Posterior vena cava (tissue), 2 donors: ENCODE results near the gene ZNF211. TPM values are rescaled to one million over a fixed set of nuclear protein-coding genes. Genes with fewer than 3 reads are reported as not detected.
A peak's percentile ranks its signal among the peaks of the same experiment; 100 is the strongest.

Source experiments
- DNase-seq: peaks from one replicate; pipeline ENCODE4 v3.0.0-alpha.2; 2020; ENCODE audit warnings: low spot score
- intact Hi-C, 2 donors: fragments of 100-400 bp; cut with DNase I; formaldehyde crosslinking; loops; one replicate each; pipeline versions ENCODE4 v1.14.1 to v1.14.2; 2022 to 2023
- total RNA-seq, 2 donors: library from RNA; stranded (reverse); fragmentation: NEBNext Ultra II Directional; extraction: Animal tissue kit (Norgen Biotek cat#: 25700); gene quantifications; one replicate each; pipeline ENCODE4 v1.2.1, GENCODE V29; 2021
- donor health status: DM: yes; HTN: yes; CAD: no.
- donor health status: DM: yes; HTN: yes; CAD: no.

Gene ZNF211
- total RNA-seq, 2 donors from 2014 or later, result 6.9 to 8.0 TPM

GRCh38 chr19:57651654-57651996 is 18.7 kb downstream of the ZNF211 start:
- no peak for DNase-seq
- intact Hi-C loops, result no loop called here

GRCh38 chr19:57653689-57654088 is 20.7 kb downstream of the ZNF211 start:
- no peak for DNase-seq

GRCh38 chr19:57655443-57655842 is 22.5 kb downstream of the ZNF211 start:
- no peak for DNase-seq
- intact Hi-C loops, result no loop called here

More at GRCh38 chr19:57653689-57654088, 20.7 kb downstream of the ZNF211 start:
- intact Hi-C loops, result no loop called here

- DNase-seq, result no peak
- intact Hi-C loops, result no loop called here
Observed at GRCh38 chr19:57656346-57656745, 23.4 kb downstream of the ZNF211 start.

- peak; percentile 81 for DNase-seq
- intact Hi-C loops, result no loop called here
Observed at GRCh38 chr19:57664269-57665127, 31.5 kb downstream of the ZNF211 start.

GRCh38 chr19:57665261-57665806 is 32.4 kb downstream of the ZNF211 start:
- intact Hi-C loops, result no loop called here

GRCh38 chr19:57667228-57667627 is 34.3 kb downstream of the ZNF211 start:
- no peak for DNase-seq
- intact Hi-C loops, result no loop called here

More at GRCh38 chr19:57665261-57665806, 32.4 kb downstream of the ZNF211 start:
- no peak for DNase-seq

- no peak for DNase-seq
- intact Hi-C loops, result no loop called here
Observed at GRCh38 chr19:57668635-57669034, 35.7 kb downstream of the ZNF211 start, which contains the start of gene ZSCAN4. Gene ZSCAN4 (plus strand): TSS chr19:57668935. CDS start chr19:57676146, 7,211 bp downstream.

GRCh38 chr19:57671124-57671895 is 38.3 kb downstream of the ZNF211 start:
- intact Hi-C loops, result no loop called here
- no peak for DNase-seq

- DNase-seq, result no peak
- intact Hi-C loops, result loop anchor here in 1 of 2 donors (1.0 kb wide), 1 partner anchor 37 kb away; the partner anchor contains the start of gene ZNF154
Observed at GRCh38 chr19:57672466-57672865, 39.5 kb downstream of the ZNF211 start.

GRCh38 chr19:57675881-57676280 is 42.9 kb downstream of the ZNF211 start:
- no peak for DNase-seq
- intact Hi-C loops, result no loop called here

- DNase-seq, result no peak
- intact Hi-C loops, result no loop called here
Observed at GRCh38 chr19:57682226-57682766, 49.3 kb downstream of the ZNF211 start.

GRCh38 chr19:57686727-57687126 is 53.8 kb downstream of the ZNF211 start:
- intact Hi-C loops, result no loop called here
- DNase-seq, result no peak

GRCh38 chr19:57687363-57688010 is 54.5 kb downstream of the ZNF211 start:
- no peak for DNase-seq
- intact Hi-C loops, result no loop called here

GRCh38 chr19:57688011-57688763 is 55.2 kb downstream of the ZNF211 start:
- DNase-seq, result no peak
- intact Hi-C loops, result no loop called here

- intact Hi-C loops, result no loop called here
- no peak for DNase-seq
Observed at GRCh38 chr19:57689750-57690149, 56.8 kb downstream of the ZNF211 start.
